HCT116 (cell line): ENCODE data around the gene RANBP3L. TPM values are rescaled to one million over a fixed set of nuclear protein-coding genes. Genes with fewer than 3 reads are reported as not detected.

ENCODE experiments used
- ATAC-seq: fragments of 200-7000 bp; cut with Tn5 transposase; 2 replicates; pipeline ENCODE4 v1.9.1; 2020; ENCODE audit warnings: mild to moderate bottlenecking, moderate library complexity
- BruUV-seq: library from RNA; stranded (reverse); fragments of 400-500 nt; replicated peaks from 2 replicates; lab custom pipeline; 2021; lab: Mats Ljungman, UMichigan
- CTCF ChIA-PET: fragments of 300-600 bp; sonication (Branson Sonifier 250); formaldehyde crosslinking; loops from one replicate; lab custom pipeline; 2021; ENCODE audit warnings: antibody characterized with exemption; lab: Charles Lee
- POLR2A ChIA-PET: fragments of 300-600, 350-600 bp; sonication (Branson Sonifier 250); formaldehyde crosslinking; loops from one replicate; lab custom pipeline; 2021; ENCODE audit warnings: antibody characterized with exemption; lab: Charles Lee
- RAD21 ChIA-PET, 2 experiments: fragments of 300-600 bp; sonication (Branson Sonifier 250); formaldehyde crosslinking; loops; one replicate each; lab custom pipeline; 2023; ENCODE audit warnings: low total read pairs in 2 of 2; ENCODE audit not compliant: uncharacterized antibody in 2 of 2, unreplicated experiment in 2 of 2, low non-redundant PET in 1 of 2; lab: Charles Lee
- DNase-seq: peaks from one replicate; pipeline ENCODE4 v3.0.0-alpha.2; 2010; ENCODE audit warnings: low read depth, low spot score
- H2AFZ ChIP-seq: fragments of 200-600 bp; shearing (Covaris generic), sonication (generic); 2 replicates; pipeline ENCODE4 v1.6.1; 2017; ENCODE audit warnings: low read depth, mixed run types, mixed read lengths, antibody characterized with exemption, low read length; ENCODE audit not compliant: poor library complexity, severe bottlenecking
- H3K27ac ChIP-seq: 2 replicates; pipeline ENCODE4 v1.5.1; 2012; ENCODE audit warnings: low read depth, low read length
- H3K27me3 ChIP-seq: fragments of 200-600 bp; sonication (generic); 2 replicates; pipeline ENCODE4 v1.6.1; 2016; ENCODE audit warnings: mixed run types, low read length, mixed read lengths; ENCODE audit not compliant: insufficient read depth
- H3K36me3 ChIP-seq, 2 experiments: fragments of 200-500 bp in 1 of 2; fragments of 200-600 bp in 1 of 2; sonication (Bioruptor generic) in 1 of 2; sonication (generic) in 1 of 2; 2 replicates each; pipeline versions ENCODE4 v1.5.1 to v1.6.1; 2014 to 2016; ENCODE audit warnings: low read length in 2 of 2, inconsistent platforms in 1 of 2, mixed read lengths in 1 of 2, mixed run types in 1 of 2; ENCODE audit not compliant: insufficient read depth in 2 of 2, control insufficient read depth in 1 of 2
- H3K4me1 ChIP-seq, 2 experiments: fragments of 200-600 bp in 1 of 2; sonication (generic) in 1 of 2; 2 replicates each; pipeline versions ENCODE4 v1.5.1 to v1.6.1; 2012 to 2017; ENCODE audit warnings: low read length in 2 of 2, inconsistent platforms in 1 of 2, mild to moderate bottlenecking in 1 of 2, mixed read lengths in 1 of 2, mixed run types in 1 of 2, moderate library complexity in 1 of 2; ENCODE audit not compliant: insufficient read depth in 2 of 2, control insufficient read depth in 1 of 2
- H3K4me2 ChIP-seq: fragments of 200-600 bp; sonication (generic); 2 replicates; pipeline ENCODE4 v1.6.1; 2017; ENCODE audit warnings: mixed run types, low read length, mixed read lengths
- H3K4me3 ChIP-seq, 2 experiments: fragments of 200-600 bp in 1 of 2; sonication (generic) in 1 of 2; replicated peaks in 1 of 2; 2 replicates each; pipeline ENCODE4 v1.5.1; 2011 to 2016; ENCODE audit warnings: low read length in 2 of 2, control low read depth in 1 of 2, low read depth in 1 of 2, mild to moderate bottlenecking in 1 of 2, mixed read lengths in 1 of 2, mixed run types in 1 of 2
- H3K79me2 ChIP-seq: fragments of 200-600 bp; sonication (generic); 2 replicates; pipeline ENCODE4 v1.6.1; 2017; ENCODE audit warnings: mild to moderate bottlenecking, mixed run types, low read length, moderate library complexity, mixed read lengths; ENCODE audit not compliant: insufficient read depth
- H3K9ac ChIP-seq: fragments of 200-600 bp; sonication (generic); 2 replicates; pipeline ENCODE4 v1.6.1; 2016; ENCODE audit warnings: low read length, mixed read lengths
- H3K9me2 ChIP-seq: fragments of 200-600 bp; sonication (generic), shearing (Covaris generic); 2 replicates; pipeline ENCODE4 v1.6.1; 2017; ENCODE audit warnings: mixed run types, mild to moderate bottlenecking, moderate library complexity; ENCODE audit not compliant: insufficient read depth
- H3K9me3 ChIP-seq, 2 experiments: fragments of 200-500 bp in 1 of 2; fragments of 200-600 bp in 1 of 2; sonication (Bioruptor generic) in 1 of 2; sonication (generic) in 1 of 2; 2 replicates each; pipeline ENCODE4 v1.6.1; 2014 to 2017; ENCODE audit warnings: low read length in 2 of 2, mixed read lengths in 2 of 2, inconsistent platforms in 1 of 2, low read depth in 1 of 2, mild to moderate bottlenecking in 1 of 2, mixed run types in 1 of 2, moderate library complexity in 1 of 2; ENCODE audit not compliant: control insufficient read depth in 1 of 2, insufficient read depth in 1 of 2
- H4K20me1 ChIP-seq: fragments of 200-600 bp; sonication (generic), shearing (Covaris generic); 2 replicates; pipeline ENCODE4 v1.6.1; 2017; ENCODE audit warnings: mixed run types, mild to moderate bottlenecking, moderate library complexity; ENCODE audit not compliant: insufficient read depth
- EGR1 ChIP-seq: IDR thresholded peaks from 2 replicates; pipeline ENCODE4 v1.6.1; 2012; ENCODE audit warnings: low read depth
- EZH2 ChIP-seq: fragments of 200-600 bp; sonication (generic); IDR thresholded peaks from 2 replicates; pipeline ENCODE4 v1.6.1; 2017; ENCODE audit warnings: antibody characterized with exemption, mixed run types
- FOSL1 ChIP-seq: IDR thresholded peaks from 2 replicates; pipeline ENCODE4 v1.6.1; 2012; ENCODE audit warnings: low read depth
- RAD21 ChIP-seq: IDR thresholded peaks from 2 replicates; pipeline ENCODE4 v1.6.1; 2012; ENCODE audit warnings: low read depth, mild to moderate bottlenecking
- SIN3A ChIP-seq: IDR thresholded peaks from 2 replicates; pipeline ENCODE4 v1.6.1; 2012; ENCODE audit warnings: low read depth
- YY1 ChIP-seq: IDR thresholded peaks from 2 replicates; pipeline ENCODE4 v1.6.1; 2011; ENCODE audit warnings: low read length, low read depth, moderate library complexity, mild to moderate bottlenecking; ENCODE audit not compliant: insufficient replicate concordance; ENCODE audit errors: extremely low read depth
- ZFX ChIP-seq: fragments of 450-650 bp; IDR thresholded peaks from 2 replicates; pipeline ENCODE4 v1.6.1; 2017
- intact Hi-C: fragments of 100-400 bp; cut with micrococcal nuclease; formaldehyde crosslinking; loops from 2 replicates; pipeline ENCODE4 v1.10.0; 2022
- total RNA-seq: library from RNA; stranded (reverse); gene quantifications from one replicate; pipeline ENCODE4 v1.2.1, GENCODE V29; 2021; ENCODE audit not compliant: unreplicated experiment
- TF ChIP-seq, protein P1 (sequence below): IDR thresholded peaks from 2 replicates; pipeline ENCODE4 v1.6.1; 2012
- TF ChIP-seq, protein P2 (sequence below): IDR thresholded peaks from 2 replicates; pipeline ENCODE4 v1.6.1; 2011; ENCODE audit warnings: mild to moderate bottlenecking, low read length, moderate library complexity; ENCODE audit not compliant: insufficient replicate concordance; ENCODE audit errors: extremely low read depth
- TF ChIP-seq, protein P3 (sequence below): IDR thresholded peaks from 2 replicates; pipeline ENCODE4 v1.6.1; 2012; ENCODE audit warnings: low read depth

RANBP3L gene
- total RNA-seq, 1 experiment from 2014 or later = not detected

DNA sequence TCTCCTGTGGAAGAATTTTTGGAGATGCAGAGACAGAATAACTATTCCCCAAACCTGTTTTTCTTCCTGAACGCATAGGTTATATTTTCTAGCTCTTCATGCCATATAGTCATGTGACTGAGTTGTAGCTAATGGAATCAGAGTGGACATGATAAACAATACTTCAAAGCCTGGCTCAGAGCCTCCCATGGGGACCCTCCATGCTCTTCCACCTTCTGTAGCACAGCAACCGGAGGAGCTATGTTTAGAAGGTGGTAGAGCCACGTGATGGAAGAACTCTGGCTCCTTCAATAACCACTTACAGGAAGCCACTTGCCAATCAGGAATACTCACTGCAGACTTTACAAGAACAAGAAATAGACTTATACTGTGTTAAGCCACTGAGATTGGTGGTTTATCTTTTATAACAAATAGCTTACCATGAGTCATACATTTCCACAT is 99.2 kb downstream of the RANBP3L start:
- Histone ChIP-seq H3K27me3 (no peaks in the 10 kb centered on the region), H3K9me3 (no peaks in the 10 kb centered on the region), H3K4me3 (no peak overlapping the region), H3K9ac (no peak overlapping the region), H3K36me3 (peaks cover 6 to 7% of the 10 kb centered on the region in 2 experiments; a peak in 2 of 4 replicates), H2AFZ (no peak overlapping the region), H3K9me2 (no peaks in the 10 kb centered on the region), H3K4me2 (no peak overlapping the region), H3K4me1 (no peaks in the 10 kb centered on the region), H3K27ac (no peak overlapping the region), H3K79me2 (no peaks in the 10 kb centered on the region)
- RAD21 ChIA-PET = no interaction called here
- ATAC-seq = no peak
- no TSS peak for BruUV-seq
- POLR2A ChIA-PET = no interaction called here
- CTCF ChIA-PET = no interaction called here
- intact Hi-C loops = no loop called here
- TF ChIP-seq, protein P1, sequence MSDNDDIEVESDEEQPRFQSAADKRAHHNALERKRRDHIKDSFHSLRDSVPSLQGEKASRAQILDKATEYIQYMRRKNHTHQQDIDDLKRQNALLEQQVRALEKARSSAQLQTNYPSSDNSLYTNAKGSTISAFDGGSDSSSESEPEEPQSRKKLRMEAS = no peak
- TF ChIP-seq, protein P2, sequence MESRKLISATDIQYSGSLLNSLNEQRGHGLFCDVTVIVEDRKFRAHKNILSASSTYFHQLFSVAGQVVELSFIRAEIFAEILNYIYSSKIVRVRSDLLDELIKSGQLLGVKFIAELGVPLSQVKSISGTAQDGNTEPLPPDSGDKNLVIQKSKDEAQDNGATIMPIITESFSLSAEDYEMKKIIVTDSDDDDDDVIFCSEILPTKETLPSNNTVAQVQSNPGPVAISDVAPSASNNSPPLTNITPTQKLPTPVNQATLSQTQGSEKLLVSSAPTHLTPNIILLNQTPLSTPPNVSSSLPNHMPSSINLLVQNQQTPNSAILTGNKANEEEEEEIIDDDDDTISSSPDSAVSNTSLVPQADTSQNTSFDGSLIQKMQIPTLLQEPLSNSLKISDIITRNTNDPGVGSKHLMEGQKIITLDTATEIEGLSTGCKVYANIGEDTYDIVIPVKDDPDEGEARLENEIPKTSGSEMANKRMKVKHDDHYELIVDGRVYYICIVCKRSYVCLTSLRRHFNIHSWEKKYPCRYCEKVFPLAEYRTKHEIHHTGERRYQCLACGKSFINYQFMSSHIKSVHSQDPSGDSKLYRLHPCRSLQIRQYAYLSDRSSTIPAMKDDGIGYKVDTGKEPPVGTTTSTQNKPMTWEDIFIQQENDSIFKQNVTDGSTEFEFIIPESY = no peak
- no peak for TF ChIP-seq EZH2
- TF ChIP-seq, all 23 proteins: peak for 0
- no peak for DNase-seq
- H4K20me1 ChIP-seq = no peaks in the 10 kb centered on the region

DNA sequence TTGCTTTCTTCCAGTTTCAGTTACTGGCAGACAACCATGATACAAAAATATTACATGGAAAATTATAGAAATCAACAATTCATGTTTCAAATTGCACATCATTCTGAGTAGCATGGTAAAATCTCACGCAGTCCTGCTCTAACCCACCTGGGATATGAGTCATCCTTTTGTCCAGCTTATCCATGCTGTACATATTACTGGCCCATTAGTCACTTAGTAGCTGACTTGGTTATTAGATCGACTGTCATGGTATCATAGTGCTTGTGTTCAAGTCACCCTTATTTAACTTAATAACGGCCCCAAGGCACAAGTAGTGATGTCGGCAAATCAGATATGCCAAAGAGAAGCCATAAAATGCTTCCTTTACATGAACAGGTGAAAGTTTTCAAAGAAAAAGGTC is 101.2 kb downstream of the RANBP3L start:
- CTCF ChIA-PET = no interaction called here
- Histone ChIP-seq H3K79me2 (no peaks in the 10 kb centered on the region), H3K36me3 (peaks cover 4 to 7% of the 10 kb centered on the region in 2 experiments; a peak in 2 of 4 replicates), H3K4me2 (no peak overlapping the region), H4K20me1 (no peaks in the 10 kb centered on the region), H3K9ac (no peak overlapping the region), H2AFZ (no peak overlapping the region), H3K27me3 (no peaks in the 10 kb centered on the region), H3K9me2 (no peaks in the 10 kb centered on the region), H3K4me1 (no peaks in the 10 kb centered on the region), H3K27ac (no peak overlapping the region), H3K9me3 (no peaks in the 10 kb centered on the region), H3K4me3 (no peak overlapping the region)
- POLR2A ChIA-PET = no interaction called here
- intact Hi-C loops = no loop called here
- no TSS peak for BruUV-seq
- ATAC-seq (no peak), DNase-seq (no peak)
- RAD21 ChIA-PET = no interaction called here
- TF ChIP-seq YY1 (no peak), ZFX (no peak), EZH2 (no peak), FOSL1 (no peak), SIN3A (no peak), RAD21 (no peak), EGR1 (no peak)
- TF ChIP-seq, protein P2 = no peak
- TF ChIP-seq, protein P1 = no peak
- TF ChIP-seq, protein P3, sequence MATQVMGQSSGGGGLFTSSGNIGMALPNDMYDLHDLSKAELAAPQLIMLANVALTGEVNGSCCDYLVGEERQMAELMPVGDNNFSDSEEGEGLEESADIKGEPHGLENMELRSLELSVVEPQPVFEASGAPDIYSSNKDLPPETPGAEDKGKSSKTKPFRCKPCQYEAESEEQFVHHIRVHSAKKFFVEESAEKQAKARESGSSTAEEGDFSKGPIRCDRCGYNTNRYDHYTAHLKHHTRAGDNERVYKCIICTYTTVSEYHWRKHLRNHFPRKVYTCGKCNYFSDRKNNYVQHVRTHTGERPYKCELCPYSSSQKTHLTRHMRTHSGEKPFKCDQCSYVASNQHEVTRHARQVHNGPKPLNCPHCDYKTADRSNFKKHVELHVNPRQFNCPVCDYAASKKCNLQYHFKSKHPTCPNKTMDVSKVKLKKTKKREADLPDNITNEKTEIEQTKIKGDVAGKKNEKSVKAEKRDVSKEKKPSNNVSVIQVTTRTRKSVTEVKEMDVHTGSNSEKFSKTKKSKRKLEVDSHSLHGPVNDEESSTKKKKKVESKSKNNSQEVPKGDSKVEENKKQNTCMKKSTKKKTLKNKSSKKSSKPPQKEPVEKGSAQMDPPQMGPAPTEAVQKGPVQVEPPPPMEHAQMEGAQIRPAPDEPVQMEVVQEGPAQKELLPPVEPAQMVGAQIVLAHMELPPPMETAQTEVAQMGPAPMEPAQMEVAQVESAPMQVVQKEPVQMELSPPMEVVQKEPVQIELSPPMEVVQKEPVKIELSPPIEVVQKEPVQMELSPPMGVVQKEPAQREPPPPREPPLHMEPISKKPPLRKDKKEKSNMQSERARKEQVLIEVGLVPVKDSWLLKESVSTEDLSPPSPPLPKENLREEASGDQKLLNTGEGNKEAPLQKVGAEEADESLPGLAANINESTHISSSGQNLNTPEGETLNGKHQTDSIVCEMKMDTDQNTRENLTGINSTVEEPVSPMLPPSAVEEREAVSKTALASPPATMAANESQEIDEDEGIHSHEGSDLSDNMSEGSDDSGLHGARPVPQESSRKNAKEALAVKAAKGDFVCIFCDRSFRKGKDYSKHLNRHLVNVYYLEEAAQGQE = no peak
